ENCODE measurements around the gene FRAS1. TPM values are rescaled to one million over a fixed set of nuclear protein-coding genes. Genes with fewer than 3 reads are reported as not detected.

Gene FRAS1
- total and polyA plus RNA-seq, 8 donors = 4.7 to 21.5 (median 14.7) TPM

DNA sequence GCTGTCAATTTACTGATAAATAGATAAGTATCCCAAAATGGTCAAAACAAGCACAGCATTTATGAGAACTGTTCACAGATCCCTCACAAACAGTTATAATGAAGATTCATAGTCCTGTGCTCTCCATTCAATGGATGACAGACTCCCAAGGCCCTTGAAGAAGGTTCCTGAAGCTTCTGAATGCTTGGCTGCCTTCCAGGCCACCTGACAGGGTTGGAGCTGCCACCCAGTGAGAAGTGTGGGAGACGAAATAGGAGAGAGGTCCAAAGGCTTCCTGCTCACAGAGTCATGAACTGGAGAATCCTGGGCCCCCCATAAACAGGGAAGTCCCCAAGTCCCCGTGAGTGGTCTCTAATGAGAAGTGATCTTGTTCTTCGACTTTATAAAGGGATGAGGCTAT is 468.4 kb downstream of the FRAS1 start:
- Histone ChIP-seq H3K4me1 (no peaks in the 10 kb centered on the region), H3K4me3 (no peak overlapping the region), H3K9me3 (no peaks in the 10 kb centered on the region), H3K27ac (no peak overlapping the region), H3K36me3 (no peaks in the 10 kb centered on the region), H3K27me3 (no peaks in the 10 kb centered on the region)
- TF ChIP-seq, protein P1, sequence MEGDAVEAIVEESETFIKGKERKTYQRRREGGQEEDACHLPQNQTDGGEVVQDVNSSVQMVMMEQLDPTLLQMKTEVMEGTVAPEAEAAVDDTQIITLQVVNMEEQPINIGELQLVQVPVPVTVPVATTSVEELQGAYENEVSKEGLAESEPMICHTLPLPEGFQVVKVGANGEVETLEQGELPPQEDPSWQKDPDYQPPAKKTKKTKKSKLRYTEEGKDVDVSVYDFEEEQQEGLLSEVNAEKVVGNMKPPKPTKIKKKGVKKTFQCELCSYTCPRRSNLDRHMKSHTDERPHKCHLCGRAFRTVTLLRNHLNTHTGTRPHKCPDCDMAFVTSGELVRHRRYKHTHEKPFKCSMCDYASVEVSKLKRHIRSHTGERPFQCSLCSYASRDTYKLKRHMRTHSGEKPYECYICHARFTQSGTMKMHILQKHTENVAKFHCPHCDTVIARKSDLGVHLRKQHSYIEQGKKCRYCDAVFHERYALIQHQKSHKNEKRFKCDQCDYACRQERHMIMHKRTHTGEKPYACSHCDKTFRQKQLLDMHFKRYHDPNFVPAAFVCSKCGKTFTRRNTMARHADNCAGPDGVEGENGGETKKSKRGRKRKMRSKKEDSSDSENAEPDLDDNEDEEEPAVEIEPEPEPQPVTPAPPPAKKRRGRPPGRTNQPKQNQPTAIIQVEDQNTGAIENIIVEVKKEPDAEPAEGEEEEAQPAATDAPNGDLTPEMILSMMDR (IDR thresholded peaks at IDR 0.05) = no peak
- intact Hi-C loops (cut with DNase I) = loop anchor here in 1 of 3 donors (10.0 kb wide), 1 partner anchor 561 kb away; no protein-coding TSS in a partner anchor
- WGBS, 2 donors = 55 to 59% methylated on average over 3 of the region's 3 CpGs
- FAIRE-seq = no peak
- no peak for DNase-seq
- ATAC-seq = no peak

- H3K4me1 ChIP-seq = no peaks in the 10 kb centered on the region
- no peak for ATAC-seq
- no peak overlapping the region for H3K27ac ChIP-seq
- H3K4me3 ChIP-seq = no peak overlapping the region
- intact Hi-C loops (cut with DNase I) = loop anchor here in 1 of 3 donors (10.0 kb wide), 1 partner anchor 562 kb away; no protein-coding TSS in a partner anchor
- H3K27me3 ChIP-seq = no peaks in the 10 kb centered on the region
- TF ChIP-seq, protein P1 (IDR thresholded peaks at IDR 0.05) = no peak
- no peak for FAIRE-seq
- DNase-seq = no peak
- WGBS, 2 donors = 92 to 95% methylated on average over 1 of the region's 1 CpG
- no peaks in the 10 kb centered on the region for H3K36me3 ChIP-seq
- H3K9me3 ChIP-seq = no peaks in the 10 kb centered on the region
These were observed 470.0 kb downstream of the FRAS1 start for GRCh38 chr4:78527103-78527502.

DNA sequence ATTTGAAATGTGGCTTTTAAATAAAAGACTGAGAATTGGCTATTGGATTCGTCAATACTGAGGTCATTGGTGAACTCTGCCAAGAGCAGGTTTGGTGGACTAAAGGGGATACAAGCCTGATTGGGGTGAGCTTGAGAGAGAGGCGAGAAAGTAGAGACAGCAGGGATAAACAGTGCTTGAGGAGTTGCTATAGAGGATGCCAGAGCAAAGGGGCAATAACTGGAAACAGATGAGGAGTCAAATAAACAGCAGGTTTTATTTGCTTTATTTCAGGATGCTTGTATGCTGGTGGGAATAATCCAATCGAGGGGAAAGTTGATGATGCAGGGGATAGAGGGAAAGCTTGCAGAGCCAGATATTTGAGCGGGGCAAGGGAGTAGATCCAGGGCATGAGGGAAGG is 470.4 kb downstream of the FRAS1 start:
- Histone ChIP-seq H3K4me3 (no peak overlapping the region), H3K4me1 (no peaks in the 10 kb centered on the region), H3K36me3 (no peaks in the 10 kb centered on the region), H3K27ac (no peak overlapping the region), H3K9me3 (no peaks in the 10 kb centered on the region), H3K27me3 (no peaks in the 10 kb centered on the region)
- TF ChIP-seq, protein P1 (IDR thresholded peaks at IDR 0.05) = no peak
- ATAC-seq (no peak), FAIRE-seq (no peak), DNase-seq (no peak)
- WGBS, 2 donors = 65 to 76% methylated on average over 4 of the region's 4 CpGs
- intact Hi-C loops (cut with DNase I) = loop anchor here in 1 of 3 donors (10.0 kb wide), 1 partner anchor 563 kb away; no protein-coding TSS in a partner anchor

DNA sequence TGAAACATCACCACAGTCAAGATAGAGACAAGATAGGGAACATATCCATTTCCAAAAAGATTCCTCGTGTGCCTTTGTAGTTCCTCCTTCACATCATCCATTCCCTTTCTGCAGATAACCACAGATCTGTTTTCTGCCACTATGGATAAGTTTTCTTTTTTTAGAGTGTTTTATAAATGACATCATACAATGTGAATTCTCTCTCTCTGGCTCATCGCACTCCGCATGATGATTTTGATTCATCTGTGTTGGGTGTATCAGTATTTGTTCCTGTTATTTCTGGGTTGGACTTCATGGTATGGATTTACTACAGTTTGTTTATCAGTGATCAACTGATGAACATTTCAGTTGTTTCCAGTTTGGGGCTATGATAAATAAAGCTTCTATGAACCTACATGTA is 471.2 kb downstream of the FRAS1 start:
- no peak for FAIRE-seq
- no peak for ATAC-seq

More for the DNA sequence above, 471.2 kb downstream of the FRAS1 start:
- TF ChIP-seq, protein P1 (IDR thresholded peaks at IDR 0.05) = no peak
- WGBS, 2 donors = 55 to 88% methylated on average over 3 of the region's 3 CpGs
- no peaks in the 10 kb centered on the region for H3K36me3 ChIP-seq
- intact Hi-C loops (cut with DNase I) = loop anchor here in 1 of 3 donors (10.0 kb wide), 1 partner anchor 564 kb away; no protein-coding TSS in a partner anchor
- no peaks in the 10 kb centered on the region for H3K4me1 ChIP-seq
- no peaks in the 10 kb centered on the region for H3K9me3 ChIP-seq
- DNase-seq = no peak
- H3K27ac ChIP-seq = no peak overlapping the region
- H3K4me3 ChIP-seq = no peak overlapping the region
- H3K27me3 ChIP-seq = no peaks in the 10 kb centered on the region

Data from pancreas (tissue), 10 donors.